H1 (cell line): ENCODE data around the gene MYLK4. TPM values are rescaled to one million over a fixed set of nuclear protein-coding genes. Genes with fewer than 3 reads are reported as not detected.

ENCODE experiments used
- CTCF ChIA-PET: fragments of 300-600 bp; sonication (Branson Sonifier 250); formaldehyde crosslinking; loops from one replicate; lab custom pipeline; 2021; ENCODE audit not compliant: partially characterized antibody; lab: Charles Lee
- POLR2A ChIA-PET: fragments of 300-600 bp; sonication (Branson Sonifier 250); formaldehyde crosslinking; loops from one replicate; lab custom pipeline; 2021; ENCODE audit warnings: inconsistent platforms; ENCODE audit not compliant: partially characterized antibody; lab: Charles Lee
- DNase-seq, 2 experiments: peaks; one replicate each; pipeline versions ENCODE4 v3.0.0 to v3.0.0-alpha.2; 2010 to 2022; ENCODE audit warnings: low spot score in 2 of 2, low read depth in 1 of 2, mixed read lengths in 1 of 2
- FAIRE-seq: peaks from 2 replicates; lab custom pipeline; 2011; peaks lifted over from hg19 to GRCh38; lab: Jason Lieb, UNC
- H2AFZ ChIP-seq: 2 replicates; pipeline ENCODE4 v1.8.1; 2012; ENCODE audit warnings: low read length, inconsistent platforms
- H2AK5ac ChIP-seq: 2 replicates; pipeline ENCODE4 v1.6.1; 2013; ENCODE audit warnings: low read depth, low read length
- H2BK120ac ChIP-seq: replicated peaks from 2 replicates; pipeline ENCODE3; 2013; ENCODE audit warnings: low read depth, low read length, inconsistent platforms
- H2BK12ac ChIP-seq: 2 replicates; pipeline ENCODE4 v1.6.1; 2013; ENCODE audit warnings: low read depth, low read length
- H2BK15ac ChIP-seq: 2 replicates; pipeline ENCODE4 v1.6.1; 2013; ENCODE audit warnings: low read length
- H2BK20ac ChIP-seq: 2 replicates; pipeline ENCODE4 v1.6.1; 2013; ENCODE audit warnings: low read length
- H2BK5ac ChIP-seq: 2 replicates; pipeline ENCODE4 v1.6.1; 2013; ENCODE audit warnings: low read depth, low read length
- H3K14ac ChIP-seq: 2 replicates; pipeline ENCODE4 v1.6.1; 2013; ENCODE audit warnings: inconsistent platforms; ENCODE audit not compliant: insufficient read length
- H3K18ac ChIP-seq: 2 replicates; pipeline ENCODE4 v1.6.1; 2013; ENCODE audit warnings: low read length; ENCODE audit errors: extremely low read depth
- H3K23ac ChIP-seq: 2 replicates; pipeline ENCODE4 v1.6.1; 2013; ENCODE audit warnings: inconsistent platforms; ENCODE audit not compliant: insufficient read length
- H3K23me2 ChIP-seq: 2 replicates; pipeline ENCODE4 v1.6.1; 2013; ENCODE audit warnings: low read depth, low read length
- H3K27ac ChIP-seq: 2 replicates; pipeline ENCODE4 v1.6.1; 2011; ENCODE audit warnings: low read depth, low read length, inconsistent platforms
- H3K27me3 ChIP-seq, 4 experiments: replicated peaks in 1 of 4; 1 replicate in 1 of 4; 2 replicates in 3 of 4; pipeline versions ENCODE4 v1.6.1 to v1.8.1; 2011 to 2013; ENCODE audit warnings: low read length in 3 of 4, mild to moderate bottlenecking in 3 of 4, inconsistent platforms in 2 of 4, mixed read lengths in 2 of 4, moderate library complexity in 1 of 4; ENCODE audit not compliant: control insufficient read depth in 3 of 4, insufficient read depth in 3 of 4; ENCODE audit errors: extremely low read depth in 1 of 4
- H3K36me3 ChIP-seq, 4 experiments: 2 replicates each; pipeline versions ENCODE4 v1.6.1 to v1.8.1; 2011 to 2013; ENCODE audit warnings: mild to moderate bottlenecking in 4 of 4, low read length in 3 of 4, moderate library complexity in 2 of 4, control low read depth in 1 of 4, inconsistent platforms in 1 of 4; ENCODE audit not compliant: insufficient read depth in 4 of 4, control insufficient read depth in 2 of 4
- H3K4ac ChIP-seq: replicated peaks from 2 replicates; pipeline ENCODE3; 2013; ENCODE audit warnings: low read length, low read depth, mixed read lengths, inconsistent platforms; ENCODE audit not compliant: insufficient read length
- H3K4me1 ChIP-seq, 4 experiments: replicated peaks in 1 of 4; 1 replicate in 1 of 4; 2 replicates in 3 of 4; pipeline versions ENCODE4 v1.6.1 to v1.8.1; 2011 to 2013; ENCODE audit warnings: low read length in 3 of 4, inconsistent platforms in 2 of 4, mixed read lengths in 1 of 4; ENCODE audit not compliant: insufficient read depth in 4 of 4, control insufficient read depth in 3 of 4
- H3K4me2 ChIP-seq, 2 experiments: 2 replicates each; pipeline versions ENCODE4 v1.6.1 to v1.8.1; 2011 to 2013; ENCODE audit warnings: low read depth in 2 of 2, low read length in 2 of 2, control low read depth in 1 of 2, inconsistent platforms in 1 of 2, mild to moderate bottlenecking in 1 of 2; ENCODE audit not compliant: insufficient read depth in 1 of 2
- H3K4me3 ChIP-seq, 4 experiments: fragments of 200-600, 300-600 bp in 1 of 4; sonication (generic), shearing (Covaris generic), sonication (Bioruptor Twin) in 1 of 4; 2 replicates each; pipeline versions ENCODE4 v1.5.1 to v1.8.1; 2011 to 2016; ENCODE audit warnings: low read length in 4 of 4, low read depth in 3 of 4, control low read depth in 2 of 4, inconsistent platforms in 2 of 4, mild to moderate bottlenecking in 2 of 4, mixed read lengths in 1 of 4, moderate library complexity in 1 of 4; ENCODE audit not compliant: insufficient read depth in 2 of 4; ENCODE audit errors: extremely low read depth in 1 of 4
- H3K56ac ChIP-seq: replicated peaks from 2 replicates; pipeline ENCODE3; 2013; ENCODE audit warnings: low read depth, mild to moderate bottlenecking, mixed read lengths, low read length, inconsistent platforms; ENCODE audit not compliant: insufficient read length
- H3K79me1 ChIP-seq: 2 replicates; pipeline ENCODE4 v1.6.1; 2013; ENCODE audit warnings: low read depth, low read length, control low read depth
- H3K79me2 ChIP-seq, 2 experiments: 2 replicates each; pipeline versions ENCODE4 v1.6.1 to v1.8.1; 2012 to 2013; ENCODE audit warnings: low read length in 2 of 2, mild to moderate bottlenecking in 2 of 2, inconsistent platforms in 1 of 2; ENCODE audit not compliant: insufficient read depth in 2 of 2, control insufficient read depth in 1 of 2
- H3K9ac ChIP-seq, 4 experiments: replicated peaks in 1 of 4; 1 replicate in 1 of 4; 2 replicates in 3 of 4; pipeline versions ENCODE4 v1.6.1 to v1.8.1; 2011 to 2013; ENCODE audit warnings: low read depth in 3 of 4, low read length in 3 of 4, control low read depth in 2 of 4, mild to moderate bottlenecking in 2 of 4, moderate library complexity in 2 of 4, inconsistent platforms in 1 of 4; ENCODE audit errors: extremely low read depth in 1 of 4
- H3K9me3 ChIP-seq, 2 experiments: 2 replicates each; pipeline versions ENCODE4 v1.6.1 to v1.8.1; 2012 to 2013; ENCODE audit warnings: mild to moderate bottlenecking in 2 of 2, moderate library complexity in 2 of 2, control low read depth in 1 of 2, inconsistent platforms in 1 of 2, low read depth in 1 of 2, low read length in 1 of 2, mixed read lengths in 1 of 2; ENCODE audit not compliant: insufficient read depth in 2 of 2
- H4K20me1 ChIP-seq, 2 experiments: replicated peaks in 1 of 2; 2 replicates each; pipeline versions ENCODE3 to v1.8.1; 2011 to 2013; ENCODE audit warnings: inconsistent platforms in 2 of 2, low read length in 2 of 2, mild to moderate bottlenecking in 1 of 2; ENCODE audit not compliant: insufficient read depth in 2 of 2, control insufficient read depth in 1 of 2
- H4K5ac ChIP-seq: 2 replicates; pipeline ENCODE4 v1.6.1; 2013; ENCODE audit warnings: low read length, low read depth, mixed read lengths, inconsistent platforms; ENCODE audit not compliant: insufficient read length
- H4K8ac ChIP-seq: 2 replicates; pipeline ENCODE4 v1.8.0; 2013; ENCODE audit warnings: mild to moderate bottlenecking, moderate library complexity, low read length, inconsistent platforms; ENCODE audit not compliant: insufficient read depth; ENCODE audit errors: extremely low read depth
- H4K91ac ChIP-seq: replicated peaks from 2 replicates; pipeline ENCODE3; 2013; ENCODE audit warnings: low read length, mixed read lengths, inconsistent platforms; ENCODE audit not compliant: insufficient read length
- NRF1 ChIP-seq: IDR thresholded peaks from 2 replicates; pipeline ENCODE4 v1.6.1; 2011; ENCODE audit warnings: mild to moderate bottlenecking, low read depth, low read length, improper control_type of control experiment
- SP1 ChIP-seq: IDR thresholded peaks from 2 replicates; pipeline ENCODE4 v1.6.1; 2011; ENCODE audit warnings: low read depth, low read length
- WGBS, 2 experiments: shearing (Covaris generic) in 1 of 2; methylation state at CpG; one replicate each; pipeline versions ENCODE4 v1.1.6 to v1.1.7; 2013 to 2015; ENCODE audit warnings: low lambda C conversion rate in 2 of 2, mixed read lengths in 2 of 2, inconsistent platforms in 1 of 2, low coverage in 1 of 2, missing lambda C conversion rate in 1 of 2; ENCODE audit not compliant: insufficient replicate concordance in 2 of 2, insufficient coverage in 1 of 2, insufficient read length in 1 of 2; ENCODE audit errors: extremely low coverage in 1 of 2, missing lambda C conversion rate in 1 of 2; 5-methylcytosine and 5-hydroxymethylcytosine counted together
- polyA plus RNA-seq, 7 experiments: library from polyadenylated mRNA; depleted of rRNA in 3 of 7; stranded (reverse) in 5 of 7; unstranded in 2 of 7; fragments of >200 nt in 5 of 7; fragments of 200-250 nt in 2 of 7; gene quantifications; 1 replicate in 5 of 7; 2 replicates in 1 of 7; 4 replicates in 1 of 7; pipeline versions ENCODE4 v1.2.1 to v1.2.3, GENCODE V29; 2011 to 2013; ENCODE audit warnings: missing spikeins in 2 of 7, mixed read lengths in 2 of 7
- total RNA-seq: library from RNA; stranded (reverse); fragmentation: NEBNext Ultra II Directional; extraction: Animal tissue kit (Norgen Biotek cat#: 25700); gene quantifications from 2 replicates; pipeline ENCODE4 v1.2.1, GENCODE V29; 2021

MYLK4 gene
- total and polyA plus RNA-seq, 2 of the 8 experiments (the other 6 are each of a cell fraction or from before 2014, with no cell fraction given): 0.11 to 0.17 TPM

- no peak overlapping the region for H3K4me2 ChIP-seq
- no peak overlapping the region for H2BK20ac ChIP-seq
- H3K18ac ChIP-seq: no peak overlapping the region
- no peak overlapping the region for H2BK12ac ChIP-seq
- H3K4ac ChIP-seq: no peak overlapping the region
- H3K79me2 ChIP-seq: no peaks in the 10 kb centered on the region
- H3K4me3 ChIP-seq: no peak overlapping the region
- no peaks in the 10 kb centered on the region for H3K27me3 ChIP-seq
- no peak overlapping the region for H2BK15ac ChIP-seq
- POLR2A ChIA-PET: no interaction called here
- no peak overlapping the region for H2AK5ac ChIP-seq
- H3K27ac ChIP-seq: no peak overlapping the region
- WGBS, 2 experiments: 81% methylated on average over 3 of the region's 3 CpGs; no CpG with 5 or more reads in 1 of the 2 experiments
- no peak overlapping the region for H4K5ac ChIP-seq
- H2AFZ ChIP-seq: no peak overlapping the region
- H3K23ac ChIP-seq: no peak overlapping the region
- H3K14ac ChIP-seq: no peak overlapping the region
- no peaks in the 10 kb centered on the region for H3K79me1 ChIP-seq
- DNase-seq (no peak), FAIRE-seq (no peak)
- no peak overlapping the region for H4K91ac ChIP-seq
- H3K9me3 ChIP-seq: peaks cover 0 to 7% of the 10 kb centered on the region in 2 experiments; a peak in 1 of 4 replicates
- no peaks in the 10 kb centered on the region for H3K36me3 ChIP-seq
- no peaks in the 10 kb centered on the region; a peak in 2 of 7 replicates for H3K4me1 ChIP-seq
- CTCF ChIA-PET: interaction anchor here (1.3 to 5.3 kb wide), 2 partner anchors 19 kb away, joined by 5 to 23 read pairs; no protein-coding TSS in a partner anchor
- H4K8ac ChIP-seq: no peak overlapping the region
- H4K20me1 ChIP-seq: no peaks in the 10 kb centered on the region
- no peak overlapping the region for H3K56ac ChIP-seq
- H2BK5ac ChIP-seq: no peak overlapping the region
- no peak overlapping the region for H3K9ac ChIP-seq
- H3K23me2 ChIP-seq: no peaks in the 10 kb centered on the region
- no peak overlapping the region for H2BK120ac ChIP-seq
- no peak for TF ChIP-seq SP1
- TF ChIP-seq NRF1: no peak
Measured at GRCh38 chr6:2615251-2615650, 135.5 kb downstream of the MYLK4 start.
